ENCODE data around the gene SCAMP4. TPM values are rescaled to one million over a fixed set of nuclear protein-coding genes. Genes with fewer than 3 reads are reported as not detected.
A peak's percentile ranks its signal among the peaks of the same experiment; 100 is the strongest.

SCAMP4 gene
- total and polyA plus RNA-seq, 2 of the 13 experiments (the other 11 are each of a cell fraction or from before 2014, with no cell fraction given) = 10.7 to 13.7 TPM

- Histone ChIP-seq H3K36me3 (replicated peaks in 1 of 2; ENCODE audit: control insufficient read depth in 1 of 2, insufficient read depth in 2 of 2, low read length in 2 of 2) (peaks cover 2% of the 10 kb centered on the region in 2 experiments; a peak in 3 of 5 replicates), H4K20me1 (ENCODE audit: insufficient read depth, low read length) (peaks cover 6% of the 10 kb centered on the region; the same call in 1 of the 2 replicates), H3K27ac (ENCODE audit: extremely low read length, insufficient read depth, low read length) (peak overlapping the region; percentile 58), H3K4me2 (ENCODE audit: low read depth, low read length) (peak overlapping the region; percentile 81), H3K27me3 (ENCODE audit: control insufficient read depth in 1 of 2, insufficient read depth in 2 of 2, low read length in 2 of 2) (no peaks in the 10 kb centered on the region), H3K79me2 (ENCODE audit: insufficient read depth, low read length) (peaks cover 50% of the 10 kb centered on the region), H2AFZ (ENCODE audit: low read length) (no peak overlapping the region), H3K4me3 (replicated peaks in 1 of 3; ENCODE audit: insufficient read depth in 1 of 3, low read depth in 2 of 3, low read length in 3 of 3) (peak overlapping the region; percentile 57 to 82 (median 69)), H3K4me1 (ENCODE audit: insufficient read depth, low read length) (peaks cover 62% of the 10 kb centered on the region), H3K9me3 (ENCODE audit: low read length) (no peaks in the 10 kb centered on the region), H3K9ac (ENCODE audit: insufficient read depth, low read depth, low read length) (peak overlapping the region; percentile 70)
- in situ Hi-C loops (cut with HindIII; ENCODE audit: extremely low pct_ligation_motif_present, low pct_unique_long_range_greater_than_20kb) (no loop called here), intact Hi-C loops (cut with micrococcal nuclease; ENCODE audit: unreplicated experiment) (loop anchor here (1.0 kb wide), 1 partner anchor 22 kb away; no protein-coding TSS in a partner anchor)
- FAIRE-seq (no peak), DNase-seq (ENCODE audit: low spot score) (peak; percentile 55), ATAC-seq (peak; percentile 70)
- CTCF ChIA-PET (ENCODE audit: low intra/inter-chr PET ratio, low total read pairs) = no interaction called here
- POLR2A ChIA-PET = interaction anchor here (0.7 to 3.5 kb wide), 4 partner anchors 10 to 144 kb away, joined by 3 to 14 read pairs (median 3); no protein-coding TSS in a partner anchor
- no TSS peak for BruUV-seq (replicated peaks)
- WGBS (ENCODE audit: low lambda C conversion rate) = 0% methylated on average over 4 of the region's 43 CpGs
- peak; percentile 75; the same call in 1 of the 2 replicates for TF ChIP-seq ZNF772 (CRISPR knock-in tag; IDR thresholded peaks at IDR 0.05)
- no peak for TF ChIP-seq ZFP36L1 (CRISPR knock-in tag; IDR thresholded peaks at IDR 0.05)
- TF ChIP-seq LRRFIP1 (CRISPR knock-in tag; conservative IDR thresholded peaks at IDR 0.05) = no peak
- TF ChIP-seq BCLAF1 (IDR thresholded peaks at IDR 0.05) = no peak
- TF ChIP-seq ZNF274 (CRISPR knock-in tag; IDR thresholded peaks at IDR 0.05) = peak; percentile 34; the same call in 1 of the 2 replicates
- no peak for TF ChIP-seq ZNF850 (CRISPR knock-in tag; conservative IDR thresholded peaks at IDR 0.05)
- no peak for TF ChIP-seq TCF12 (IDR thresholded peaks at IDR 0.05)
- no peak; the same call in 1 of the 2 replicates for TF ChIP-seq TCF12 (CRISPR knock-in tag; IDR thresholded peaks at IDR 0.05)
- no peak for TF ChIP-seq ZHX2 (IDR thresholded peaks at IDR 0.05; ENCODE audit: low read depth)
- no peak for TF ChIP-seq ZHX2 (CRISPR knock-in tag; IDR thresholded peaks at IDR 0.05; ENCODE audit: borderline replicate concordance)
- TF ChIP-seq ZNF441 (CRISPR knock-in tag; IDR thresholded peaks at IDR 0.05; ENCODE audit: borderline replicate concordance) = no peak; the same call in 1 of the 2 replicates
- TF ChIP-seq ZNF569 (CRISPR knock-in tag; IDR thresholded peaks at IDR 0.05; ENCODE audit: borderline replicate concordance) = no peak
Measured at GRCh38 chr19:1907563-1908363, 2.6 kb downstream of the SCAMP4 start.

Data from HepG2 (cell line).